Fibroblast of mammary gland (primary cell): ENCODE measurements around the gene OR2AJ1.
A peak's percentile ranks its signal among the peaks of the same experiment; 100 is the strongest.

Source experiments
- DNase-seq: peaks from one replicate; pipeline ENCODE4 v3.0.0-alpha.2; 2010; ENCODE audit warnings: low read depth
- H3K4me3 ChIP-seq: 2 replicates; pipeline ENCODE4 v1.5.1; 2011; ENCODE audit warnings: low read depth, mild to moderate bottlenecking, low read length, moderate library complexity; ENCODE audit not compliant: control insufficient read depth
- CTCF ChIP-seq: conservative IDR thresholded peaks from 2 replicates; pipeline ENCODE4 v1.5.1; 2011; ENCODE audit warnings: low read depth, low read length, inconsistent platforms; ENCODE audit not compliant: control insufficient read depth, insufficient read depth

The OR2AJ1 gene

GRCh38 chr1:247924868-247925267 lies at the start of gene OR2AJ1:
TSS of gene OR2AJ1 (plus strand) at chr1:247924889. CDS start at chr1:247933769, 8,880 bp downstream.
- H3K4me3 ChIP-seq, result no peak within 1 kb of the TSS
- no peak for TF ChIP-seq CTCF
- DNase-seq, result no peak

GRCh38 chr1:247883346-247883745 lies 41.3 kb upstream of the OR2AJ1 start:
- no peak overlapping the region for H3K4me3 ChIP-seq
- no peak for DNase-seq
- no peak for TF ChIP-seq CTCF

- no peak for TF ChIP-seq CTCF
- no peak overlapping the region for H3K4me3 ChIP-seq
- peak; percentile 1 for DNase-seq
Measured at GRCh38 chr1:247884797-247885413, 39.8 kb upstream of the OR2AJ1 start.

- no peak within 1 kb of the TSS for H3K4me3 ChIP-seq
- no peak for DNase-seq
- no peak for TF ChIP-seq CTCF
Measured at GRCh38 chr1:247895163-247895637, 29.5 kb upstream of the OR2AJ1 start, which contains the start of gene OR2W3. TSS of gene OR2W3 (plus strand) at chr1:247895587. CDS start at chr1:247895587, 0 bp downstream.

- no peak overlapping the region for H3K4me3 ChIP-seq
- no peak for DNase-seq
- no peak for TF ChIP-seq CTCF
Measured at GRCh38 chr1:247895976-247896375, 28.7 kb upstream of the OR2AJ1 start.

- DNase-seq, result no peak
- no peak for TF ChIP-seq CTCF
- H3K4me3 ChIP-seq, result no peak overlapping the region
Measured at GRCh38 chr1:247904122-247904521, 20.6 kb upstream of the OR2AJ1 start.
